ENCODE measurements around the gene PRDM11.

DNA sequence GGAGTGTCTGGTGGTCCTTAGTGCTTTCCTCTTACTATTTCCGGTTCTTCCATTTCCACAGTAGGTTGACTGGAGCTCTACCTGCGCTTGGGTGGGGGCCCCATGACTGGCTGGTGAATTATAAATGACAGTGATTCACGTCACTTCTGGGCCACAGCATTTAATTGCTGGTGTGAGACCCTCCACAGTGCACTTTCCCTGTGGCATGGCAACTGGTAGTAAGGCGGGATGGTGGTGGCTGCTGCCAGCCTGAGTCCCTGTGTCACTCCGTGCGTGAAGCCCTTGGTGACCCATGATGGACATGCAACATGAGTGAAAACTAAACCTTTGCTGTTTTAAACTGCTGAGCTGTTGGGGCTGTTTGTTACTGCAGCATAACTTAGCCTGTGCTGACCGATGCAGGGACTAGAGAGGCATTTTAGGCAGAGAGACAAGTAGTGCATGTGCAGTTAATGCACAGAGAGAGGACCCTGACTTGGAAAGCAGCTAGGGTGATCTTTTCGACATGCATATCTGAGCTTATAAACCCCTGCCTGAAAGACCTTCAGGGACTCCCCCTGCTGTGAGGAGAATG lies 3.1 kb downstream of the PRDM11 start:
- TF ChIP-seq CTCF (conservative IDR thresholded peaks at IDR 0.05) (no peak), EZH2 (IDR thresholded peaks at IDR 0.05; ENCODE audit: low read depth) (no peak)

All from PC-9 (cell line).